WTC11 (cell line): ENCODE results near the gene WDR27.

Experiments
- CBFB ChIP-seq: sonication (generic); formaldehyde crosslinking; IDR thresholded peaks from 2 replicates; pipeline ENCODE4 v1.8.1; 2022; ENCODE audit warnings: mild to moderate bottlenecking, low read depth, missing genetic modification reagents
- FOXJ3 ChIP-seq: sonication (generic); formaldehyde crosslinking; IDR thresholded peaks from 2 replicates; pipeline ENCODE4 v1.9.0; 2021; ENCODE audit warnings: missing genetic modification reagents, mild to moderate bottlenecking, borderline replicate concordance
- IRF2 ChIP-seq: sonication (generic); formaldehyde crosslinking; IDR thresholded peaks from 2 replicates; pipeline ENCODE4 v1.8.0; 2022; ENCODE audit warnings: low read depth, missing genetic modification reagents, borderline replicate concordance
- RELA ChIP-seq: sonication (generic); formaldehyde crosslinking; IDR thresholded peaks from 2 replicates; pipeline ENCODE4 v1.8.1; 2022; ENCODE audit warnings: missing genetic modification reagents, mild to moderate bottlenecking, borderline replicate concordance
- TCF7 ChIP-seq: sonication (generic); formaldehyde crosslinking; IDR thresholded peaks from 2 replicates; pipeline ENCODE4 v1.8.0; 2022; ENCODE audit warnings: mild to moderate bottlenecking, low read depth, missing genetic modification reagents, moderate library complexity
- ZNF121 ChIP-seq: sonication (generic); formaldehyde crosslinking; IDR thresholded peaks from 2 replicates; pipeline ENCODE4 v1.8.0; 2023; ENCODE audit warnings: missing genetic modification reagents
- ZNF263 ChIP-seq: sonication (generic); formaldehyde crosslinking; IDR thresholded peaks from 2 replicates; pipeline ENCODE4 v1.8.1; 2022; ENCODE audit warnings: low read depth, mild to moderate bottlenecking, moderate library complexity, missing genetic modification reagents
- ZNF416 ChIP-seq: fragments of 250-450 bp; sonication (Bioruptor Pico); IDR thresholded peaks from 2 replicates; pipeline ENCODE4 v1.9.0; 2021; ENCODE audit warnings: mild to moderate bottlenecking, inconsistent platforms
- TF ChIP-seq, protein P1 (sequence below): fragments of 200-600 bp; IDR thresholded peaks from 2 replicates; pipeline ENCODE4 v1.8.0; 2022; ENCODE audit warnings: antibody characterized with exemption
- TF ChIP-seq, protein P2 (sequence below): sonication (generic); formaldehyde crosslinking; IDR thresholded peaks from 2 replicates; pipeline ENCODE4 v1.8.1; 2023; ENCODE audit warnings: mild to moderate bottlenecking, moderate library complexity, missing genetic modification reagents
- TF ChIP-seq, protein P3 (sequence below): sonication (generic); formaldehyde crosslinking; IDR thresholded peaks from 2 replicates; pipeline ENCODE4 v1.8.1; 2023; ENCODE audit warnings: mild to moderate bottlenecking, missing genetic modification reagents, moderate library complexity
- TF ChIP-seq, protein P4 (sequence below): fragments of 250-450 bp; sonication (Bioruptor Pico); conservative IDR thresholded peaks from 2 replicates; pipeline ENCODE4 v1.9.0; 2021; ENCODE audit warnings: mild to moderate bottlenecking
- TF ChIP-seq, protein P5 (sequence below): sonication (generic); formaldehyde crosslinking; IDR thresholded peaks from 2 replicates; pipeline ENCODE4 v1.8.0; 2023; ENCODE audit warnings: missing genetic modification reagents
- TF ChIP-seq, protein P6 (sequence below): sonication (generic); formaldehyde crosslinking; IDR thresholded peaks from 2 replicates; pipeline ENCODE4 v1.8.0; 2022; ENCODE audit warnings: mild to moderate bottlenecking, missing genetic modification reagents

DNA sequence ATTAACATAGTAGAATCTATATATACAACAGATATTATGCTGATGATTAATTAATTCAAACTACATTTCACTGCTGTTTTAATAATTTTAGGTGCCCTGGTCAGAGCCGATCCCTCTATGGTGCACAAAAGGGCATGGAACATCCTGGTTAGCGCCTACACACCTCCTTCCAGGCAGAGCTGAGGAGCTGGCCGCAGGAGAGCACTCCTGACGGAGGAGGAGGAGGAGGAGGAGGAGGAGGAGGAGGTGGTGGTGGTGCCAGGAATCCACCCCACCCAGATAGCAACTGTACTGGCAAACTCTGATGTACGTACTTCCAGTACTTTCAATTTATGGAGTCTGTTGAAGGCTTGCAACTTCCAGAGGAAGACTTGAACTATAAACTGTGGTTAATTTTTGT lies 244.1 kb downstream of the WDR27 start:
- TF ChIP-seq, protein P1, sequence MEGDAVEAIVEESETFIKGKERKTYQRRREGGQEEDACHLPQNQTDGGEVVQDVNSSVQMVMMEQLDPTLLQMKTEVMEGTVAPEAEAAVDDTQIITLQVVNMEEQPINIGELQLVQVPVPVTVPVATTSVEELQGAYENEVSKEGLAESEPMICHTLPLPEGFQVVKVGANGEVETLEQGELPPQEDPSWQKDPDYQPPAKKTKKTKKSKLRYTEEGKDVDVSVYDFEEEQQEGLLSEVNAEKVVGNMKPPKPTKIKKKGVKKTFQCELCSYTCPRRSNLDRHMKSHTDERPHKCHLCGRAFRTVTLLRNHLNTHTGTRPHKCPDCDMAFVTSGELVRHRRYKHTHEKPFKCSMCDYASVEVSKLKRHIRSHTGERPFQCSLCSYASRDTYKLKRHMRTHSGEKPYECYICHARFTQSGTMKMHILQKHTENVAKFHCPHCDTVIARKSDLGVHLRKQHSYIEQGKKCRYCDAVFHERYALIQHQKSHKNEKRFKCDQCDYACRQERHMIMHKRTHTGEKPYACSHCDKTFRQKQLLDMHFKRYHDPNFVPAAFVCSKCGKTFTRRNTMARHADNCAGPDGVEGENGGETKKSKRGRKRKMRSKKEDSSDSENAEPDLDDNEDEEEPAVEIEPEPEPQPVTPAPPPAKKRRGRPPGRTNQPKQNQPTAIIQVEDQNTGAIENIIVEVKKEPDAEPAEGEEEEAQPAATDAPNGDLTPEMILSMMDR, result no peak
- TF ChIP-seq CBFB (CRISPR knock-in tag), result no peak
- TF ChIP-seq, protein P2, sequence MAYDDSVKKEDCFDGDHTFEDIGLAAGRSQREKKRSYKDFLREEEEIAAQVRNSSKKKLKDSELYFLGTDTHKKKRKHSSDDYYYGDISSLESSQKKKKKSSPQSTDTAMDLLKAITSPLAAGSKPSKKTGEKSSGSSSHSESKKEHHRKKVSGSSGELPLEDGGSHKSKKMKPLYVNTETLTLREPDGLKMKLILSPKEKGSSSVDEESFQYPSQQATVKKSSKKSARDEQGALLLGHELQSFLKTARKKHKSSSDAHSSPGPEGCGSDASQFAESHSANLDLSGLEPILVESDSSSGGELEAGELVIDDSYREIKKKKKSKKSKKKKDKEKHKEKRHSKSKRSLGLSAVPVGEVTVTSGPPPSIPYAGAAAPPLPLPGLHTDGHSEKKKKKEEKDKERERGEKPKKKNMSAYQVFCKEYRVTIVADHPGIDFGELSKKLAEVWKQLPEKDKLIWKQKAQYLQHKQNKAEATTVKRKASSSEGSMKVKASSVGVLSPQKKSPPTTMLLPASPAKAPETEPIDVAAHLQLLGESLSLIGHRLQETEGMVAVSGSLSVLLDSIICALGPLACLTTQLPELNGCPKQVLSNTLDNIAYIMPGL (CRISPR knock-in tag), result no peak
- TF ChIP-seq, protein P3, sequence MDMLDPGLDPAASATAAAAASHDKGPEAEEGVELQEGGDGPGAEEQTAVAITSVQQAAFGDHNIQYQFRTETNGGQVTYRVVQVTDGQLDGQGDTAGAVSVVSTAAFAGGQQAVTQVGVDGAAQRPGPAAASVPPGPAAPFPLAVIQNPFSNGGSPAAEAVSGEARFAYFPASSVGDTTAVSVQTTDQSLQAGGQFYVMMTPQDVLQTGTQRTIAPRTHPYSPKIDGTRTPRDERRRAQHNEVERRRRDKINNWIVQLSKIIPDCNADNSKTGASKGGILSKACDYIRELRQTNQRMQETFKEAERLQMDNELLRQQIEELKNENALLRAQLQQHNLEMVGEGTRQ (CRISPR knock-in tag), result no peak
- no peak for TF ChIP-seq RELA
- no peak for TF ChIP-seq ZNF121 (CRISPR knock-in tag)
- no peak for TF ChIP-seq TCF7 (CRISPR knock-in tag)
- TF ChIP-seq ZNF416 (CRISPR knock-in tag), result no peak
- TF ChIP-seq, protein P4, sequence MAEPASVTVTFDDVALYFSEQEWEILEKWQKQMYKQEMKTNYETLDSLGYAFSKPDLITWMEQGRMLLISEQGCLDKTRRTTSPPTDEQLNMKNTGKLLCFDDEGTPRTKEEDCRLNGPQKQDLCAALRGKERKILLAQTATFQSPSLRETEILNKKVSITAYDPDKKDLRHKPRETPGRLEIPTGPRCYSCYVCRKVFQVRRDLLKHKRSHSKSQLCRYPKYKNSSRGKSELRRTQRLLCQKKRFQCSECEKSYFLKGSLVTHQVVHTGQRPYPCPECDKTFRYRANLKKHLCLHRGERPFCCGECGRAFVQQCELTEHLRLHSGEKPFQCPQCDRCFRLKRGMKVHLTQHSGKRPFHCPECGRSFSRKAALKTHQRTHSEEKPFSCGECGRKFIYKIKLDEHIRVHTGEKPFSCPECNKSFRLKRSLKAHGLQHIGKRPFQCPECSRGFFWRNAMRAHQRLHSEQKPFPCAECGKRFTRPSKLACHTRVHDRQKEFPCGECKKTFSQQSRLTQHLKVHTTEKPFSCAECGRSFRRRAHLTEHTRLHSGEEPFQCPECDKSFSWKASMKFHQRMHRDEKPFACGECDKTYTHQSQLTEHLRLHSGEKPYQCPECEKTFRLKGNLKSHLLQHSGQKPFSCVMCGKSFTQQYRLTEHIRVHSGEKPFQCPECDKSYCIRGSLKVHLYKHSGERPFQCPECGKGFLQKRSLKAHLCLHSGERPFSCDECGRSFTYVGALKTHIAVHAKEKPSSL (CRISPR knock-in tag), result no peak
- no peak for TF ChIP-seq FOXJ3 (CRISPR knock-in tag)
- TF ChIP-seq, protein P5, sequence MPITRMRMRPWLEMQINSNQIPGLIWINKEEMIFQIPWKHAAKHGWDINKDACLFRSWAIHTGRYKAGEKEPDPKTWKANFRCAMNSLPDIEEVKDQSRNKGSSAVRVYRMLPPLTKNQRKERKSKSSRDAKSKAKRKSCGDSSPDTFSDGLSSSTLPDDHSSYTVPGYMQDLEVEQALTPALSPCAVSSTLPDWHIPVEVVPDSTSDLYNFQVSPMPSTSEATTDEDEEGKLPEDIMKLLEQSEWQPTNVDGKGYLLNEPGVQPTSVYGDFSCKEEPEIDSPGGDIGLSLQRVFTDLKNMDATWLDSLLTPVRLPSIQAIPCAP, result no peak
- no peak for TF ChIP-seq ZNF263 (CRISPR knock-in tag)
- no peak for TF ChIP-seq IRF2
- TF ChIP-seq, protein P6, sequence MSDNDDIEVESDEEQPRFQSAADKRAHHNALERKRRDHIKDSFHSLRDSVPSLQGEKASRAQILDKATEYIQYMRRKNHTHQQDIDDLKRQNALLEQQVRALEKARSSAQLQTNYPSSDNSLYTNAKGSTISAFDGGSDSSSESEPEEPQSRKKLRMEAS (CRISPR knock-in tag), result no peak
